RPMI7951 (cell line): ENCODE results near the gene PIP5KL1. TPM values are rescaled to one million over a fixed set of nuclear protein-coding genes. Genes with fewer than 3 reads are reported as not detected.

Experiments
- DNase-seq: peaks from one replicate; pipeline ENCODE4 v3.0.0-alpha.2; 2012; ENCODE audit warnings: low read depth
- total RNA-seq: library from RNA; depleted of rRNA; stranded (reverse); fragments of >200 nt; shearing (Covaris generic); gene quantifications from 2 replicates; pipeline ENCODE4 v1.2.3, GENCODE V29; 2014

Gene PIP5KL1
- total RNA-seq, 1 experiment from 2014 or later, result 0.24 TPM

DNA sequence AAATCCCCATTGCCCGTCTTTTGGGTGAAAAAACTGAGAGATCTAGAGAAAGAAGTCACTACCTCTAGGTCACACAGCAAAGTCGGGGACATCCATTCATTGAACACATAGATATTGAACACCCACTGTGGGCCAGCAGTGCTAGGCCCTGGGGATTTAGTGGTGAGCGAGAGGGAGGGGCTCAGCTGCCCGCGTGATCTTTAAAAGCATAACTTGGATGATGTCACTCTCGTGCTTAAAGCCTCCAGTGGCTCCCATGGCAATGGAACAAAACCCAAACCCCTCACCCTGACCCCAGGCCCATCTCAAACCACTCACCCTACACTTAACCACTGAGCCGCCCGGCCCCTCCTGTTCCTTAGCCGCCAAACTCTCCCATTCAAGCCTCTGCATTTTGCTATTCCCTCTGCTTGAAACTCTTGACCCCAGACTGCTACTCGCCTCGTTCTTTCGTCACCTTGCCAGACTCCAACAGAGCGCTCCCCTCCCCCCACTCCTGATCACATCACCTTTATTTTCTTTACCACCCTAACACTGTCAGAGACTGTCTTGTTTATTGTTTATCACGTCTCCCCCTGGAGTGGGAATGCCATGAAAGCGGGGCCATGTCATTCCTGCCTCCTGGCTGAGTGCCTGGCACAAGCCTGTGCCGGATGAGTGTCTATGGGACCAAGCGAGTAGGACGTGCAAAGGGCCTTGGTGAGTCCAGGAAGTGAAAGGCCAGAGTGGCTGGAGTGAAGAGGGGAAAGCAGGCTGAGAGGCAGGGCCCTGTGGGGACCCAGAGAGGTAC, 710 bp upstream of the PIP5KL1 start:
- DNase-seq, result peak; percentile 69

DNA sequence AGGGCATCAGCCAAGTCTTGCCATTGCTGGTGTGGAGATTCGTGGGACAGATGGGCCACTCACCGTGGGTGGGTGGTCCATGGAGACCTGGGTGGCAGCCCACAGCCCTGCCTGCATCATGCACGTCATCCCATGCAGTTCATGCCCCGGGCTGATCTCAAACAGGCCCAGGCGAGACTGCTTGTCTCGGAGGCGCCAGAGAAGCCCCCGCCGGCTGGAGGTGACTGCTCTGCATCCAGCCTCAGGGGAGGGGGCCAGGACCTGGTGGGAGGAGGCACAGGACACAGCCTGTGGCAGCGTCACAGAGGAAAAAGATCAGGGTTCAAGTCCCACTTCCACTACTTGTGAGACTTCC, 975 bp downstream of the PIP5KL1 start:
- DNase-seq, result no peak

DNA sequence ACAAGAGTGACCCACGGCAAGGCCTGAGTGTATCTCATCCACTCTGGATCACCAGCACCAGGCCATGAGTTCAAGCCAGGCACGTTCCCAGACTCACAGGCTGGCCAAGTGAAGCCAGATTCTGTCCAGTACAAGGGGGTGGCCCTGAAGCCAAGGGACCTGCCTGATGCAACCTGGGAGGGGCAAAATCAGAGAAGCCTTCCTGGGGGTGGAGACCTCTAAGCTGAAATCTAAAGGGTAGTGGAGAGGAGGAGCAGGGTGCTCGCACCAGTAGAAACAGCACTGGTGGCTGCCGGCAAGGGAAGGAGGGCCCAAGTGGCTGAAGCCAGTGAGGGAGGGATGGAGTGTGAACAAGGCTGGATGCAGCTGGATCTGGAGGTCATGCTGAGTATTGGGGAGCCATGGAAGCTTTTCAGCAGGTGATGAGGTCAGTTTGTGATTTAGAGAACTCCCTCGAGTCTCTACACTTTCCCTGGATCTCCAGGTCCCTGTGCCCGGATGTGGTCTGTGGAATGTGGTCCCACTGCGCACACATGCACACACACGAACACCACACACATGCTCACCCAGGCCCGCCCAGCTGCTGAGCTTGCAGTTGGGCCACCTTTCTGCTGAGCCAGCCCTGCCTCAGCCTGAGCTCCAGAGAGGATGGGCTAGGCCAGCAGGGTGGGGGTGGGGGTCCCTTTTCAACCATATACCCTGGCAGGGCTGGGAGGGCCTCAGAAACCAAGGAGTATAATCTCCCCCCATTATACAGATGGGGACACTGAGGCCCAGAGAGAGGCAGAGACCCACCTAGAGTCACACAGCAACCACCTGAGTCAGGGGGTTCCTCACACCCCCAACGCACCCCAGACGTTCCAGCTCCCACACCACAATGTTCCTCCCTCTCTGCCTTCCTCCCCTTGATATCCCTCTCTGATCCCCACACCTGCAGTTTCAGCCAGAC, 1.6 kb downstream of the PIP5KL1 start:
- DNase-seq, result no peak

DNA sequence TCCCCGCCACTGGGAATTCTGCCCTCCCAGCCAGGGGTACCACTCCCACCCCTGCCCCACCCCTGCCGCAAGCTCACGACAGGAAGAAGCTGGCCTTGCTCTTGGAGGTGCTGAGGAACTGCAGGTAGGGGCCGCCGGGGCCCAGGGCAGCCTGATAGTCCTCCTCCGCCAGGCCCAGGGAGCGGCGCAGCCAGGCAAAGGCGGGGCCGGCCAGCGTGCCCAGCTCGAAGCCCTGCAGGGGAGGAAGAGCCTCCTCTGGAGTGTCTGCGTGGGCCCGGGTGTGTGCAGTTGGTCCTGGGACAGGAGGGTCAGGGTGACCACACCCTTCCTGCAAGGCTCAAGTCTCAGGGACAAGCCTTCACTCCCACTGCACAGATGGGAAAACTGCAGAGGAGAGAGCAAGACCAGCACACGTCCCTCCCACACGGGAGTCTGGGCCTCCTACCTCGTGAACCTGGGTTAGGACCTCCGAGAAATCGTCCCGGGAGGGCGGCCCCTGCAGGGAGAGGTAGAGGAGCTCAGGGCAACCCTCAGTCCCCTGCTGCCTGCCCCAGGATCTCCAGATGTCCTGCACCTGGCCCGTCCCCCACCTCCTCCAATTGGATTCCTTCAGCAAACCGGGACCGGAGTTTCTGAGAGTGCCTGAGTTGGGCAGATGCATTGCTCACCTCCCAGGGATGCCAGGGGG, 2.4 kb downstream of the PIP5KL1 start:
- no peak for DNase-seq

DNA sequence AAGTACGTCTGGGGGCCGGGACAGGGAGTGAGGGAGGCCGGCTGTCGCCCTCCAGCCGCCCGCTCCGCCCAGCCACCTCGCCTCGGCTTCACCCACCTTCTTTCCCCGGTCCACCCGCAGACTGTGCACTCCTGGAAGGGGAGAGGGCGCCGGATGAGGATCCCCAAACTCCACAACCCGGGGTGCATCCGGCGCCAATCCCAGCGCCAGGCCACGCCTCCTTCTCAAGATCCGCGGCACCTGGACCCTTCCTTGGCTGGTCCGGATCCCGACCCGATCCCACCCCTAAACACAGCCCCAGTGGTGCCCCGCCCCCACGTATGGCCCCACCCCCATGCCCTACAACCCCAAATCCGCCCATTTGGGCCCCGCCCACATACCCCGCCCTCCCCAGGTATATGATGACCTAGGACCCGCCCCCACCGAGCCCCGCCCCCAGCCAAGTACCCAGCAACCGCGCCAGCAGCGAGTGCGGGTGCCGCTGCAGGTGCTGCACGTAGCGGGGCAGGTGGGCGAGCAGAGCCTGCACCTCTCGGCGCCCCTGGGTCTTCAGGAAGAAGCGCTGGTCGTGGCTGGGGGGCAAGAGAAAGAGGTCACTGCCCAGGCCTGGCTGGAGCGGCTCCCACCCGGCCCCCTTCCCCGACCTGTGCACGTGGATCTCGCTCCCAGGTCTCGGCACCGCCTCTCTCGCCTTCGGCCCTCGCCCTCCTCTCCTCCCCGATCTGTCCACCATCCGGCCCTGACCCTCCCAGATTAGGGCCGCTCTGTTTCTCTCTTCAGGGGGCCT, 3.2 kb downstream of the PIP5KL1 start:
- no peak for DNase-seq

DNA sequence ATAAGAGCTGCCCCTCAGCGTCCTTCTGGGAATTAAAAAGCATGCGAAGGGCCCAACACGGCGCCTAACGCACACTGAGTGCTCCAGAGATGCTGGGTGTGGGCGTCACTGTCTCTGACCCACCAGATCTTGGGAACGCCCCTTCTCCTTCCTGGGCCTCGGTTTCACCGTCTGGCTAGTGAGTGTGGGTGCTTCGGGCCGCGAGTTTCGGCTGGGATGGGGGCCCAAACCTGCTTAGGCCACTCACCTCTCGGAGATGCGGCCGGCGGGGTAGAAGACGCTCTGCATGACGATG, 3.7 kb downstream of the PIP5KL1 start:
- DNase-seq, result no peak

DNA sequence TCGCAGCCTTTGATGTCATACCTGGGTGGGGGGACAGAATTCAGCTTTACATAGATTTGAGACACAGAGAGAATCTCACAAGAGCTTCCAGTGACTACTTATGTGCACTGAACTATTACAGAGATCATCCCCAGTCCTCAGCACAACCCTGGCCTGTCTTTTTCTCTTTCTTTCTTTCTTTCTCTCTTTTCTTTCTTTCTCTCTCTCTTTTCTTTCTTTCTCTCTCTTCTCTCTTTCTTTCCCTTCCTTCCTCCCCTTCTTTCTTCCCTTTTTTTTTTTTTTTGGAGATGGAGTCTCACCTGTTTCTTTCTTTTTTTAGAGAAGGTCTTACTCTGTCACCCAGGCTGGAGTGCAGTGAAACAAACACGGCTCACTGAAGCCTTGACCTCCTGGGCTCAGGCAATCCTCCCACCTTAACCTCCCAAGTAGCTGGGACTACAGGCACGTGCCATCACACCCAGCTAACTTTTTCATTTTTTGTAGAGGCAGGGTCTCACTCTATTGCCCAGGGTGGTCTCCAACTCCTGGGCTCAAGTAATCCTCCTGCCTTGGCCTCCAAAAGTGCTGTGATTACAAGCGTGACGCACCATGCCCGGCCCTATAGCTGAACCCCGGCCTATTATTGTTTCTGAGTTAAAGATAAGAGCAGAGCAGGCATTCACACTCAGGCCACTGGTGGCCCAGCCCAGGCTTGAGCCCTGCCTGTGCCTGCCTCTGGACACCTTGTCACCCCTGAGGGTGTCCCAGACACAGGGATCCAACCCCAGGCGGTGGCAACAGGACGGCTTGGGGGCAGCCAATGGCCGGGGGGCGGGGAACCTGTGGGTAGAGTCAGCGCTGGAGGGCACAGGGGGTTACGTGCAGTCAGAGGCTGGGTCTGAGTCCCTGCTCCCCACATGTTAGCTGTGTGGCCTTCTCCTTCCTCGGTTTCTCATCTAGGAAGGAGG, 4.3 kb downstream of the PIP5KL1 start:
- no peak for DNase-seq

DNA sequence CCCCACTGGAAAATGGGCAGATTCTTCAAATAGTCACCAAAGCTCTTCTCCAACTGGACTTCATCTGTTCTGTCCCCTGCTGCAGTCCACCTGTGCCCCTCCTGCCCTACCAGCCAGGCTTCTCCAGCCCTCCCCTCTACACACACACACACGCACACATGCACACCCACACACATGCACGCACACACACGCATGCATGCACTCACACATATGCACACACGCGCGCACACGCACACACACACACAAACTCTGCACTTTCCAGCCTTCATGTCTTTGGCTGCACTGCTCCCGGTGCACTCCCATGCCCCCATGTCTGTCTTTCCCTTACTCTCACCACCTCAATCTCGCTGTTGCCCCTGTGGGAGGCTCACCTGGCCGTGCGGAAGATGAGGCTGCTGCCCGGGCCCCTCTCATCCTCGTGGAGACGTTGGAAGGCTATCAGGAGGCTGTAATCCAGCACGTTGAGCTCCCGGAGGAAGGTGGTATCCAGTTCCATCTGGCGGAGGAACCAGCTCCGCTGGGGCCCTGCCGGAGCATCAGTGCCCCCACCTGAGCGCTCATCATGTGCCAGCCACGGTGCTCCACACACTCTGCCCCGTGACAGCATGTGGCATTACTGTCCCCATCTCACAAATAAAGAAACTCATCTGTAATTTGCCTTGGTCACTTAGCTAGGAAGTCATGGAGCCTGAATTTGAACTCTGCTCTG, 5.7 kb downstream of the PIP5KL1 start:
- DNase-seq, result no peak

DNA sequence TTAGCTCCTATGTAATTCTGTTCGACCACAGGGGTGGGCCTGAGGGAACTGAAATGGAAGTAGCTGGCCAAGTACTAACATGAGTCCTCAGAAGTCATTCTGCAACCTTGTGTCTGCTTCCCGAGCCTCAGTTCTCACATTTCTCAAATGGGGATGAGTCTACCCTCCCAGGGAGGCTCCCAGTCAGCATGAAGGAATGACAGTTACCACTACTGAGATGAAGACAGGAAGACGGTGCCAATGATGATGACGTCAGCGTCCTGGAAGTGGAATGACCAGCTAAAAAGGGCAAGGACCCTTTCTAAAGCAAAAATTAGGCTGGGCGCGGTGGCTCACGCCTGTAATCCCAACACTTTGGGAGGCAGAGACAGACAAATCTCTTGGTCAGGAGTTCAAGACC, 6.8 kb downstream of the PIP5KL1 start:
- DNase-seq, result peak; percentile 92

DNA sequence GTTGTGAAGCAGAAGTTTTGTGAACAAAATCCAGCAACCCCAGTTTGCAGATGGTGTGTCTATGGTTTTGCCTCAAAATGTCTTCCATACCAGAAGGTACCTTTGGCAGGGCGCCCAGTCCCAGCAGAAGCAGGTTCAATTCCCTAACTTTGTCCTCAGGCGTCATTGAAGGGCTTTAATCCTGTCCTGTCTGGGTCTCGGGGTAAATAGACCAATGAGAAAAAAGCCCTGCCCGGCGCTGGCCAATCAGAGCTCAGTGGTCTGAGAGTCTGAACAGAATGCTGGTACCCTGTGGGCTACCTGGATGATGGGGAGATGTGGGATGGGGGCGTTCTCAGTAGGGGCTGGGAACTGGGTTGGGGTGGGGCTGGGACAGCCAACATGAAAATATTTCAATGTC, 7.5 kb downstream of the PIP5KL1 start:
- DNase-seq, result no peak

DNA sequence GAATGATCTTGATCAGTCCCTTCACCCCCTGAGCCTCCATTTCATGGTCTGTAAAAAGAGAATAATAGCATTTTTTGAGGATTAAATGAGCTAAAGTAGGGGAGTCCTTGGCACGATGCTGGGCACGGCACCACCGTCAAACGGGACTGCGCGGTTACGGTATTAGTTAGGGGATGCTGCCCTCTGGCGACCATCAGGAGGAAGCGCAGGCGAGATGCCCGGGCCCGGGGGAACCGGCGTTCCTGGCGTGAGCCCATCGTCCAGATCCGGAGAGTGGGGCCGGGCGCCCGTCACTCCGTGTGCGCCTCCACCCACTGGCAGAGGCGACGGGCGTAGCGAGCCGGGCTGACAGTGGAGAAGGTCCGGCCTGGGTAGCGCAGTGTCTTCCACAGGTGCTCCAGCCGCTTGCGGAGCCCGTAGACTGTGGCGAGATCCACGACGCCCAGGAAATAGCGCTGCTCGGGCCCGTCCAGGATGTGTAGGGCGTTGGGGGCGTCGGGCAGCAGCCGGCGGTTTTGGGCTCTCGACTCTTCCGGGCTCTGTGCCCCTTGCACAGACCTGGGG, 8.9 kb downstream of the PIP5KL1 start:
- DNase-seq, result no peak

DNA sequence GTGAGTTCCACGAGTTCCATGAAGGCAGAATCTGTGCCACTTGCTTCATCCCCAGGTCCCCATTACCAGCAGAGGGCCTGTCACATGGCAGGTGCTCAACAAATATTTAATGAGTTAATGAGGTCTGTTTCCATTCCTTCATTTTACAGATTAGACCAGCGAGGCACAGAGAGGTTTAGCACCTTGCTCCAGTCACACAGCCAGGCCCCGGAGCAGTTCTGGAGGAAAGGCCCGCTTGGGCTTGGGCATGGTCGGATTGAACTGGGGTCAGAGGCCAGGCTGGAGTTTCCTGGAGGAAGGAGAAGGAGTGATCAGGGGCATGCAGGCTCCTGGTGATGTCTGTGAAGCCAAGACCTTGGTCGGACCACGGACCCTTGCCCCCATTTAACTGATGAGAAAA, 9.8 kb downstream of the PIP5KL1 start:
- no peak for DNase-seq

DNA sequence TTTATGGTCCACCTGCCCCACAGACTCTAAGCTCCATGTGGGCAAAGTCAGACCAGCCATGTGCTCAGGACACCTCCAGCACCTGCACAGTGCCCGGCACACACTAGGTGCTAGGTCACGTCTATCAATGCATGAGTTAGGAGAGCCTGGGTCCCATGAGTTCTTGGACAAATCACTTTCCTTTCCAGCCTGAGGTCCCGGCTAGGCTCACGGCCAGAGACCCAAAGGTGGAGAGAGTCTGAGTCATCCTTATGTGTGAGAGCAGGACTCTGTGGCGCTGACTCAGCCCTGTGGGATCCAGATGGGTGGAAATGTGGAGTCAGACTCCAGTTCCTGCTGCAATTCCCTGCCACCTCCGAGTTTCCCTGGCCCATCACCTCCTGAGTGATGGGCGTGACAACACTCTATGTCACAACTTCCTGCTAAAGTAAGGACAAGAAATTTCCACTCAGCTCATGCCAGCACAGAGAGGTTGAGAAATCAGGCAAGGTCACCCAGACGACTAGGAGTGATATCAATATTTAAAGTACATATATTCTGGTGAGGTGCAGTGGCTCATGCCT, 11.2 kb downstream of the PIP5KL1 start:
- peak; percentile 99 for DNase-seq

DNA sequence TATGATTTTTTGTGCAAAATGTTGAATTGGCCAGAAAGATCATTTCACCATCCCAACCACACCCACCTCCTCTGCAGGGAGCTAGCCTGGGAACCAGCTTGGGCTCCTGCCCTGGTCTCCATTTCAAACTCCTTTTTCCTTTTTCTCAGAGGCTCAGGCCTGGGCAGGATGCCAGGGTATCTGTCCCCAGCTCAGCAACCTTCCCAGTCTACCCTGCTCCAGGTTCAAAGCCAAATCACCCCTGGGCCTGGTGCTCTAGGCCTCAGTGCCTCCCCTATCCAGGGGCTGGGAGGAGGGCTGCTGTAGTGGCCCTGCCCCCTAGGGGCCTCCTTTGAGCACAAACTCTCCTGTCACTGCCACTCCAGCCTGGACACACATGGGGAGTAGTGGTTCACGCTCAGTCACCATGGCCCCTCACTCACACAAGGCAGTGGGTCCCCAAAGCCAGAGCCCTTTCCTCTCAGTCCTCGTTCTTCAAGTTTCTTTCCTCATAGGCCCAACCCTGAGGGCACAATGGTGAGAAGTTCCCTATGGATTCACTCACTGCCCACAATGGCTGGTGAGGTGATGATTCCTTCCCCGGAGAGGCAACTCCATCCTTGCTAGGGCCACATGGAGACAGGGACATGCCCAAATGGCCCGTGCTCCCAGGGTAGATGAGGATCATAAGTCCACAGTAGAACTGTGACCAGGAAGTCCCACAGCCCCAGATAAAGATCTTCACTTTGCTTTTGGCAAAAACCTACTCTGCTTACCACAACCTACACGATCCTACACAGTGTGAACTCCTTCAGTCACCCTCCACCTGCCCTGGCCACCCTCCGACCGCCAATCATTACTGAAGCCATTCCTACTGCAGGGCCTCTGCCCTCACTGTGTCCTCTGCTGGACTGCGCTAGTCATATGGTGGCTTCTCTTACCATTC, 12.1 kb downstream of the PIP5KL1 start:
- DNase-seq, result no peak

DNA sequence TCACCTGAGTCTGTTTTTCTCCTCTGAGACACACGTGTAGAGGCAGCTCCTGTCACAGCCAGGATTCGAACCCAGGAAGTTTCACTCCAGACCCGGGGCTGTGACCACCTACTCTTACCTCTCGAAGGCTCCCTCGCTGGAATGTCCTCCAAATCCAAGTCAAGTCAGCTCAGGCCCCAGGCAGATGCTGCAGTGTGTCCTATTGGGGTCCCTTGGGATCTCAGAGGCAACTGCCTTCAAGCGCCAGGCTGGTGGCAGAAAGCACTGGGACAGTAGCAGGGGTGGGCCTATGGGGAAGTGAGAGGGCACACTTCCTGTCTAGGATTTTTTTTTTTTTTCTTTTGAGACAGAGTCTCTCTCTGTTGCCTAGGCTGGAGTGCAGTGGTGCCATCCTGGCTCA, 13.0 kb downstream of the PIP5KL1 start:
- no peak for DNase-seq

DNA sequence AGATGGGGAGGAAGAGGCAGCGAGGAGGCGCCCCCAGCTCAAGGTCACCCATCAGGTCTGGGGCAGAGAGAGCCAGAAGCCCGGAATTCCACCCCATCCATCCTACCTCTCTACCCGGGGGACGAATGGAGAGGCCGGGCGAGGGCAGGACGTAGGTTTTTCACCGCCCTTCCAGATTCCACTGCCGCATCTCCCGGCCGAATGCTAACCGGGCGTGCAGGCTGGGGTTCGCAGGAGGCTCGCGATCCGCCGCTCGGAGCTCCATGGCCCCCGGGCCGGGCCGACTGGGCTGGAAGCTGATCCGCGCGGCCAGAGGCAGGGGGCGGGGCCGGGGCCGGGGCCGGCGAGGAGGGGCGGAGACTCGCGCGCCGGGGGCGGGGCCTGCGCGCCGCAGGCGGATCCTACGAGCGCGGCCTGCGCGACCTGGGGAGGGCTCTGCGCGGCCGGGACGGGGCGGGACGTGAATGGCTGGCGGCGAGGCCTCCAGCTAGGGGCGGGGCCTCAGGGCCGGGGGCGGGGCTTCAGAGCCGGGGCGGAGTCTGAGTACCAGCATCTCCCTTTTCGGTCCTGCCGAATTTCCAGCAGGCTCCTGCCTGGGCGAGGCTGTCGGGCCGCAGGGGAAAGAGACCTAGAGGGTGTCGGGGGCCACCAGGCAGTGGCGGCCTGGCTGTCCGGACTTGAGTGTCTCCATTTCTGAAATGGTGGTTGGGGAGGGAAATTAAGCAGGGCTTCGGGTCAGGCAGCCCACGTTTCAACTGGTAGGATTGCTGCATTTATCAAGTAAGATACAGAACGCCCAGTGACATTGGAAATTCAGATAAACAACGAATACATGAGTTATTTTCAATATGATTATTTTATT, 13.6 kb downstream of the PIP5KL1 start, which contains the start of gene ST6GALNAC4:
ST6GALNAC4 (minus strand) TSS at position 322 of the 862 bp plus-strand sequence. CDS start 622 bp downstream, outside the sequence.
- peak; percentile 75 for DNase-seq
